Ishikawa (cell line): ENCODE results near the gene PRPF6.

Source experiments
- EP300 ChIP-seq: IDR thresholded peaks from 2 replicates; pipeline ENCODE4 v1.6.1; 2012; ENCODE audit warnings: borderline replicate concordance
- MAX ChIP-seq: IDR thresholded peaks from 2 replicates; pipeline ENCODE4 v1.6.1; 2012
- NFIC ChIP-seq: IDR thresholded peaks from 2 replicates; pipeline ENCODE4 v1.6.1; 2012
- RAD21 ChIP-seq: IDR thresholded peaks from 2 replicates; pipeline ENCODE4 v1.6.1; 2012; ENCODE audit warnings: low read depth
- YY1 ChIP-seq: IDR thresholded peaks from 2 replicates; pipeline ENCODE4 v1.6.1; 2012; ENCODE audit warnings: low read depth
- TF ChIP-seq, protein P1 (sequence below): IDR thresholded peaks from 2 replicates; pipeline ENCODE4 v1.6.1; 2012; ENCODE audit warnings: low read depth, mild to moderate bottlenecking

GRCh38 chr20:63935447-63935846, 45.5 kb upstream of the PRPF6 start:
- TF ChIP-seq EP300 (no peak), NFIC (no peak), YY1 (no peak), MAX (no peak), RAD21 (no peak)
- TF ChIP-seq, protein P1, sequence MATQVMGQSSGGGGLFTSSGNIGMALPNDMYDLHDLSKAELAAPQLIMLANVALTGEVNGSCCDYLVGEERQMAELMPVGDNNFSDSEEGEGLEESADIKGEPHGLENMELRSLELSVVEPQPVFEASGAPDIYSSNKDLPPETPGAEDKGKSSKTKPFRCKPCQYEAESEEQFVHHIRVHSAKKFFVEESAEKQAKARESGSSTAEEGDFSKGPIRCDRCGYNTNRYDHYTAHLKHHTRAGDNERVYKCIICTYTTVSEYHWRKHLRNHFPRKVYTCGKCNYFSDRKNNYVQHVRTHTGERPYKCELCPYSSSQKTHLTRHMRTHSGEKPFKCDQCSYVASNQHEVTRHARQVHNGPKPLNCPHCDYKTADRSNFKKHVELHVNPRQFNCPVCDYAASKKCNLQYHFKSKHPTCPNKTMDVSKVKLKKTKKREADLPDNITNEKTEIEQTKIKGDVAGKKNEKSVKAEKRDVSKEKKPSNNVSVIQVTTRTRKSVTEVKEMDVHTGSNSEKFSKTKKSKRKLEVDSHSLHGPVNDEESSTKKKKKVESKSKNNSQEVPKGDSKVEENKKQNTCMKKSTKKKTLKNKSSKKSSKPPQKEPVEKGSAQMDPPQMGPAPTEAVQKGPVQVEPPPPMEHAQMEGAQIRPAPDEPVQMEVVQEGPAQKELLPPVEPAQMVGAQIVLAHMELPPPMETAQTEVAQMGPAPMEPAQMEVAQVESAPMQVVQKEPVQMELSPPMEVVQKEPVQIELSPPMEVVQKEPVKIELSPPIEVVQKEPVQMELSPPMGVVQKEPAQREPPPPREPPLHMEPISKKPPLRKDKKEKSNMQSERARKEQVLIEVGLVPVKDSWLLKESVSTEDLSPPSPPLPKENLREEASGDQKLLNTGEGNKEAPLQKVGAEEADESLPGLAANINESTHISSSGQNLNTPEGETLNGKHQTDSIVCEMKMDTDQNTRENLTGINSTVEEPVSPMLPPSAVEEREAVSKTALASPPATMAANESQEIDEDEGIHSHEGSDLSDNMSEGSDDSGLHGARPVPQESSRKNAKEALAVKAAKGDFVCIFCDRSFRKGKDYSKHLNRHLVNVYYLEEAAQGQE, result no peak
